ENCODE results near the gene POLR2H. TPM values are rescaled to one million over a fixed set of nuclear protein-coding genes. Genes with fewer than 3 reads are reported as not detected.
A peak's percentile ranks its signal among the peaks of the same experiment; 100 is the strongest.

POLR2H gene
- polyA plus RNA-seq, 1 donor, result 45.6 TPM

- no peak for DNase-seq (ENCODE audit: low read depth)
Observed at GRCh38 chr3:184352149-184352785, 9.2 kb upstream of the POLR2H start.

GRCh38 chr3:184352897-184353545 lies 8.5 kb upstream of the POLR2H start:
- DNase-seq (ENCODE audit: low read depth), result no peak

- DNase-seq (ENCODE audit: low read depth), result no peak
Observed at GRCh38 chr3:184353546-184353941, 8.0 kb upstream of the POLR2H start.

GRCh38 chr3:184354121-184354728 lies 7.3 kb upstream of the POLR2H start:
- DNase-seq (ENCODE audit: low read depth), result no peak

GRCh38 chr3:184354754-184355153 lies 6.8 kb upstream of the POLR2H start:
- DNase-seq (ENCODE audit: low read depth), result no peak

GRCh38 chr3:184355261-184356040 lies 6.1 kb upstream of the POLR2H start:
- no peak for DNase-seq (ENCODE audit: low read depth)

GRCh38 chr3:184357248-184358123 lies 4.0 kb upstream of the POLR2H start:
- DNase-seq (ENCODE audit: low read depth), result no peak

GRCh38 chr3:184358124-184358767 lies 3.3 kb upstream of the POLR2H start:
- no peak for DNase-seq (ENCODE audit: low read depth)

- DNase-seq (ENCODE audit: low read depth), result no peak
Observed at GRCh38 chr3:184358921-184359350, 2.6 kb upstream of the POLR2H start.

GRCh38 chr3:184359610-184360009 lies 1.9 kb upstream of the POLR2H start:
- no peak for DNase-seq (ENCODE audit: low read depth)

GRCh38 chr3:184360070-184360928 lies 1.2 kb upstream of the POLR2H start:
- no peak for DNase-seq (ENCODE audit: low read depth)

GRCh38 chr3:184360929-184361531 lies 480 bp upstream of the POLR2H start:
- no peak for DNase-seq (ENCODE audit: low read depth)

- no peak for DNase-seq (ENCODE audit: low read depth)
Observed at GRCh38 chr3:184361932-184362667, 590 bp downstream of the POLR2H start.

- DNase-seq (ENCODE audit: low read depth), result peak; percentile 95
Observed at GRCh38 chr3:184362668-184363546, 1.4 kb downstream of the POLR2H start.

- DNase-seq (ENCODE audit: low read depth), result no peak
Observed at GRCh38 chr3:184366619-184367289, 5.2 kb downstream of the POLR2H start.

- no peak for DNase-seq (ENCODE audit: low read depth)
Observed at GRCh38 chr3:184368116-184368515, 6.6 kb downstream of the POLR2H start.

GRCh38 chr3:184368586-184369183 lies 7.2 kb downstream of the POLR2H start:
- no peak for DNase-seq (ENCODE audit: low read depth)

Measured in forelimb muscle (tissue), 1 donor.